Measurements from ENCODE around the gene BTBD9.

DNA sequence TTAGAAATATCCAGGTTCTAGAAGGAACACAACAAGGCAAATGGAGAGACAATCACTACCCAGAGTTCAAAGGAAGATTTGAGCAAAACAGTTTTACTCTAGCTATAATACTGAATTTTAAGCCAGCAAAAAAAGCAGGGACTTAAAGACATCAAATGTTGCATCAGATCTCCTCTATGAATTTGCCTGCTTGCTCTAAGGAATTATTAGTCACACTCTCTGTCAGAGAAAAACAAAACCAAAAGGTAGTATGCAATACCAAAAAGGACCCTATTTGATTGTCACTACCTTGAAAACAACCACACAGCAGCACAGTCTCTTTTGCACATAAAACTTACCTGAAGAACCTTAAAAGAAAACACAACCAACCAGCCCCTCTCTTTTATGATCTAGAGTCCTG lies 46.3 kb downstream of the BTBD9 start:
- TF ChIP-seq, protein P1, sequence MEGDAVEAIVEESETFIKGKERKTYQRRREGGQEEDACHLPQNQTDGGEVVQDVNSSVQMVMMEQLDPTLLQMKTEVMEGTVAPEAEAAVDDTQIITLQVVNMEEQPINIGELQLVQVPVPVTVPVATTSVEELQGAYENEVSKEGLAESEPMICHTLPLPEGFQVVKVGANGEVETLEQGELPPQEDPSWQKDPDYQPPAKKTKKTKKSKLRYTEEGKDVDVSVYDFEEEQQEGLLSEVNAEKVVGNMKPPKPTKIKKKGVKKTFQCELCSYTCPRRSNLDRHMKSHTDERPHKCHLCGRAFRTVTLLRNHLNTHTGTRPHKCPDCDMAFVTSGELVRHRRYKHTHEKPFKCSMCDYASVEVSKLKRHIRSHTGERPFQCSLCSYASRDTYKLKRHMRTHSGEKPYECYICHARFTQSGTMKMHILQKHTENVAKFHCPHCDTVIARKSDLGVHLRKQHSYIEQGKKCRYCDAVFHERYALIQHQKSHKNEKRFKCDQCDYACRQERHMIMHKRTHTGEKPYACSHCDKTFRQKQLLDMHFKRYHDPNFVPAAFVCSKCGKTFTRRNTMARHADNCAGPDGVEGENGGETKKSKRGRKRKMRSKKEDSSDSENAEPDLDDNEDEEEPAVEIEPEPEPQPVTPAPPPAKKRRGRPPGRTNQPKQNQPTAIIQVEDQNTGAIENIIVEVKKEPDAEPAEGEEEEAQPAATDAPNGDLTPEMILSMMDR (optimal IDR thresholded peaks at IDR 0.05 in 1 of 3, IDR thresholded peaks at IDR 0.05 in 1 of 3, conservative IDR thresholded peaks at IDR 0.05 in 1 of 3; ENCODE audit: extremely low read depth in 1 of 3, insufficient read depth in 2 of 3, low read length in 3 of 3), result no peak
- TF ChIP-seq EZH2 (IDR thresholded peaks at IDR 0.05; ENCODE audit: low read length), result no peak
